Measurements from ENCODE around the gene GALNT4. TPM values are rescaled to one million over a fixed set of nuclear protein-coding genes. Genes with fewer than 3 reads are reported as not detected.

Gene GALNT4
- total RNA-seq, 1 donor from 2014 or later = 6.9 TPM

DNA sequence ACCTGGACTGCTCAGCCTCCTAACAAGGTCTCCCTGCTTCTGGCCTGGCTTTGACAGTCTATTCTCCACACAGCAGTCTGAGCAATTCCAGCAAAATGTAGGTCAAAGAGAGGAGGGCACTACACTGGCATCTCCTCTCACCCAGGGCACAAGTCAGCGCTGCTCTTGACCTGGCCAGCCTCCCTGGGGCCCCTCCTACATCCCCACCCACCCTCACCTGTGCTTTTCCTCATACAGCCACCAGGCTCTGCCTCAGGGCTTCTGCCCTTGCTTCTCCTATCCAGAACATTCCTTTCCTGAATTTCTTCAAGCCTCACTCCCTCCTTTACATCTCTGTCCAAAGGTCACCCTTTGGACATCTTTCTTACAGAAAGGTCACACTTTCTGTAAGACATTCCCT lies 33.7 kb downstream of the GALNT4 start:
- H3K27me3 Mint-ChIP-seq (ENCODE audit: low read depth, unreplicated experiment) = no peaks in the 10 kb centered on the region
- Histone ChIP-seq H3K4me3 (ENCODE audit: insufficient read depth, low read depth, low read length) (no peak overlapping the region), H3K4me1 (ENCODE audit: insufficient read depth, low read length) (no peaks in the 10 kb centered on the region), H3K4me2 (ENCODE audit: low read length) (no peak overlapping the region), H3K36me3 (ENCODE audit: insufficient read depth, low read length) (no peaks in the 10 kb centered on the region), H3K27ac (ENCODE audit: low read depth, low read length) (no peak overlapping the region), H3K9ac (ENCODE audit: low read length) (no peak overlapping the region), H3K27me3 (ENCODE audit: insufficient read depth, low read length) (no peaks in the 10 kb centered on the region), H3K9me3 (ENCODE audit: insufficient read depth, low read depth, low read length) (no peaks in the 10 kb centered on the region), H3K79me2 (ENCODE audit: insufficient read depth, low read length) (no peaks in the 10 kb centered on the region), H4K20me1 (ENCODE audit: insufficient read depth, low read length) (no peaks in the 10 kb centered on the region), H2AFZ (ENCODE audit: low read depth, low read length) (no peak overlapping the region)
- peaks cover 12% of the 10 kb centered on the region for H3K36me3 Mint-ChIP-seq (ENCODE audit: low read depth, unreplicated experiment)
- no peaks in the 10 kb centered on the region for H3K9me3 Mint-ChIP-seq (ENCODE audit: unreplicated experiment)
- DNase-seq (ENCODE audit: low read depth) (no peak), FAIRE-seq (no peak)
- H3K4me1 Mint-ChIP-seq (ENCODE audit: low read depth, unreplicated experiment) = peaks cover 5% of the 10 kb centered on the region
- no peak overlapping the region for H3K4me3 Mint-ChIP-seq (ENCODE audit: unreplicated experiment)
- no peak for TF ChIP-seq CTCF (IDR thresholded peaks at IDR 0.05; ENCODE audit: insufficient read depth, low read depth, low read length)
- no peak overlapping the region for H3K27ac Mint-ChIP-seq (ENCODE audit: unreplicated experiment)

GRCh38 chr12:89486264-89486663 lies 38.3 kb downstream of the GALNT4 start:
- Histone ChIP-seq H3K4me2 (ENCODE audit: low read length) (no peak overlapping the region), H3K36me3 (ENCODE audit: insufficient read depth, low read length) (no peaks in the 10 kb centered on the region), H3K79me2 (ENCODE audit: insufficient read depth, low read length) (no peaks in the 10 kb centered on the region), H3K4me1 (ENCODE audit: insufficient read depth, low read length) (no peaks in the 10 kb centered on the region), H3K27ac (ENCODE audit: low read depth, low read length) (no peak overlapping the region), H3K4me3 (ENCODE audit: insufficient read depth, low read depth, low read length) (no peak overlapping the region), H3K9ac (ENCODE audit: low read length) (no peak overlapping the region), H4K20me1 (ENCODE audit: insufficient read depth, low read length) (no peaks in the 10 kb centered on the region), H2AFZ (ENCODE audit: low read depth, low read length) (no peak overlapping the region), H3K27me3 (ENCODE audit: insufficient read depth, low read length) (no peaks in the 10 kb centered on the region), H3K9me3 (ENCODE audit: insufficient read depth, low read depth, low read length) (no peaks in the 10 kb centered on the region)
- no peak for FAIRE-seq
- Mint-ChIP-seq H3K27me3 (ENCODE audit: low read depth, unreplicated experiment) (no peaks in the 10 kb centered on the region), H3K4me1 (ENCODE audit: low read depth, unreplicated experiment) (no peaks in the 10 kb centered on the region), H3K9me3 (ENCODE audit: unreplicated experiment) (no peaks in the 10 kb centered on the region), H3K36me3 (ENCODE audit: low read depth, unreplicated experiment) (peaks cover 12% of the 10 kb centered on the region), H3K27ac (ENCODE audit: unreplicated experiment) (no peak overlapping the region), H3K4me3 (ENCODE audit: unreplicated experiment) (no peak overlapping the region)
- TF ChIP-seq EZH2 (IDR thresholded peaks at IDR 0.05; ENCODE audit: insufficient read depth, low read length) (no peak), CTCF (IDR thresholded peaks at IDR 0.05; ENCODE audit: insufficient read depth, low read depth, low read length) (no peak)
- no peak for DNase-seq (ENCODE audit: low read depth)

DNA sequence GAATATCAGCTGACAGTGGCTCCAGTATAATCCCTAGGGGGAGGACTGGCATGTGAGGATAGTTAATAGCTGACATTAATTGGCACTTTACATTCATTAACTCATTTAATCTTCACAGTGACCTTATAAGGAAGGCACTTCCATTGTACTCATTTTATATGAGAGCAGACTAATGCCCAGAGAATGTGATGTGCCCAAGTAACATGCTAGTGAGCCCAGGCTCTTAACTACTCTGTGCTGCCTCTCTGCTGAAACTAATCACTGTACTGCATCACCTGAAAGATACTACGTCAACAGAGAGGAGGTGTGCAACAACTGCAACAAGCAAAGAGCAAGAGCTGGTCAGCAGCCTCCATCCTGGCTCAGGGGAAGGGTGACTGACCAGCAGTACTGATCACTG lies 40.1 kb downstream of the GALNT4 start:
- Histone ChIP-seq H3K9me3 (ENCODE audit: insufficient read depth, low read depth, low read length) (no peaks in the 10 kb centered on the region), H3K4me3 (ENCODE audit: insufficient read depth, low read depth, low read length) (no peak overlapping the region), H4K20me1 (ENCODE audit: insufficient read depth, low read length) (no peaks in the 10 kb centered on the region), H3K9ac (ENCODE audit: low read length) (no peak overlapping the region), H3K27me3 (ENCODE audit: insufficient read depth, low read length) (no peaks in the 10 kb centered on the region), H3K79me2 (ENCODE audit: insufficient read depth, low read length) (no peaks in the 10 kb centered on the region), H3K4me2 (ENCODE audit: low read length) (no peak overlapping the region), H3K4me1 (ENCODE audit: insufficient read depth, low read length) (no peaks in the 10 kb centered on the region), H3K36me3 (ENCODE audit: insufficient read depth, low read length) (no peaks in the 10 kb centered on the region), H2AFZ (ENCODE audit: low read depth, low read length) (no peak overlapping the region), H3K27ac (ENCODE audit: low read depth, low read length) (no peak overlapping the region)
- Mint-ChIP-seq H3K36me3 (ENCODE audit: low read depth, unreplicated experiment) (peaks cover 12% of the 10 kb centered on the region), H3K27ac (ENCODE audit: unreplicated experiment) (no peak overlapping the region), H3K4me3 (ENCODE audit: unreplicated experiment) (no peak overlapping the region), H3K9me3 (ENCODE audit: unreplicated experiment) (no peaks in the 10 kb centered on the region), H3K27me3 (ENCODE audit: low read depth, unreplicated experiment) (no peaks in the 10 kb centered on the region), H3K4me1 (ENCODE audit: low read depth, unreplicated experiment) (no peaks in the 10 kb centered on the region)
- TF ChIP-seq CTCF (IDR thresholded peaks at IDR 0.05; ENCODE audit: insufficient read depth, low read depth, low read length) (no peak), EZH2 (IDR thresholded peaks at IDR 0.05; ENCODE audit: insufficient read depth, low read length) (no peak)
- FAIRE-seq (no peak), DNase-seq (ENCODE audit: low read depth) (no peak)

All from astrocyte (in vitro differentiated cells and primary cell).